HG02852 (cell line): ENCODE results near the gene POC1B.

Experiments
- ATAC-seq: cut with Tn5 transposase; IDR thresholded peaks from one replicate; pipeline ENCODE4 v1.9.1; 2021; ENCODE audit warnings: mild to moderate bottlenecking, moderate library complexity; ENCODE audit not compliant: unreplicated experiment

Gene POC1B

GRCh38 chr12:89525824-89526770 is at the start of gene POC1B:
TSS of gene POC1B (minus strand) at chr12:89526047. CDS start at chr12:89525895, 152 bp downstream.
- ATAC-seq: peak; percentile 64

- no peak for ATAC-seq
Observed at GRCh38 chr12:89575374-89575773, 49.5 kb upstream of the POC1B start.

GRCh38 chr12:89574736-89575208 is 48.9 kb upstream of the POC1B start:
- ATAC-seq: no peak

GRCh38 chr12:89573051-89573810 is 47.4 kb upstream of the POC1B start:
- ATAC-seq: no peak

- ATAC-seq: no peak
Observed at GRCh38 chr12:89571491-89572195, 45.8 kb upstream of the POC1B start.

GRCh38 chr12:89568484-89568883 is 42.6 kb upstream of the POC1B start:
- ATAC-seq: no peak

- no peak for ATAC-seq
Observed at GRCh38 chr12:89567691-89568239, 41.9 kb upstream of the POC1B start.

- peak; percentile 81 for ATAC-seq
Observed at GRCh38 chr12:89566615-89567014, 40.8 kb upstream of the POC1B start.

GRCh38 chr12:89565002-89565401 is 39.2 kb upstream of the POC1B start:
- no peak for ATAC-seq

- no peak for ATAC-seq
Observed at GRCh38 chr12:89559753-89560152, 33.9 kb upstream of the POC1B start.

GRCh38 chr12:89556976-89557375 is 31.1 kb upstream of the POC1B start:
- no peak for ATAC-seq

- no peak for ATAC-seq
Observed at GRCh38 chr12:89552376-89552775, 26.5 kb upstream of the POC1B start.

GRCh38 chr12:89551747-89552146 is 25.9 kb upstream of the POC1B start:
- no peak for ATAC-seq

GRCh38 chr12:89547101-89547500 is 21.3 kb upstream of the POC1B start:
- ATAC-seq: no peak

GRCh38 chr12:89546151-89546550 is 20.3 kb upstream of the POC1B start:
- no peak for ATAC-seq

GRCh38 chr12:89544681-89545184 is 18.9 kb upstream of the POC1B start:
- no peak for ATAC-seq

- no peak for ATAC-seq
Observed at GRCh38 chr12:89544022-89544421, 18.2 kb upstream of the POC1B start.

- ATAC-seq: peak; percentile 85
Observed at GRCh38 chr12:89542912-89543592, 17.2 kb upstream of the POC1B start.

GRCh38 chr12:89542236-89542635 is 16.4 kb upstream of the POC1B start:
- ATAC-seq: no peak

- no peak for ATAC-seq
Observed at GRCh38 chr12:89540586-89540985, 14.7 kb upstream of the POC1B start.
